HG03095 (cell line): ENCODE results near the gene MRGPRG.

Source experiments
- ATAC-seq: cut with Tn5 transposase; IDR thresholded peaks from one replicate; pipeline ENCODE4 v1.9.1; 2021; ENCODE audit warnings: moderate library complexity; ENCODE audit not compliant: unreplicated experiment

Gene MRGPRG

DNA sequence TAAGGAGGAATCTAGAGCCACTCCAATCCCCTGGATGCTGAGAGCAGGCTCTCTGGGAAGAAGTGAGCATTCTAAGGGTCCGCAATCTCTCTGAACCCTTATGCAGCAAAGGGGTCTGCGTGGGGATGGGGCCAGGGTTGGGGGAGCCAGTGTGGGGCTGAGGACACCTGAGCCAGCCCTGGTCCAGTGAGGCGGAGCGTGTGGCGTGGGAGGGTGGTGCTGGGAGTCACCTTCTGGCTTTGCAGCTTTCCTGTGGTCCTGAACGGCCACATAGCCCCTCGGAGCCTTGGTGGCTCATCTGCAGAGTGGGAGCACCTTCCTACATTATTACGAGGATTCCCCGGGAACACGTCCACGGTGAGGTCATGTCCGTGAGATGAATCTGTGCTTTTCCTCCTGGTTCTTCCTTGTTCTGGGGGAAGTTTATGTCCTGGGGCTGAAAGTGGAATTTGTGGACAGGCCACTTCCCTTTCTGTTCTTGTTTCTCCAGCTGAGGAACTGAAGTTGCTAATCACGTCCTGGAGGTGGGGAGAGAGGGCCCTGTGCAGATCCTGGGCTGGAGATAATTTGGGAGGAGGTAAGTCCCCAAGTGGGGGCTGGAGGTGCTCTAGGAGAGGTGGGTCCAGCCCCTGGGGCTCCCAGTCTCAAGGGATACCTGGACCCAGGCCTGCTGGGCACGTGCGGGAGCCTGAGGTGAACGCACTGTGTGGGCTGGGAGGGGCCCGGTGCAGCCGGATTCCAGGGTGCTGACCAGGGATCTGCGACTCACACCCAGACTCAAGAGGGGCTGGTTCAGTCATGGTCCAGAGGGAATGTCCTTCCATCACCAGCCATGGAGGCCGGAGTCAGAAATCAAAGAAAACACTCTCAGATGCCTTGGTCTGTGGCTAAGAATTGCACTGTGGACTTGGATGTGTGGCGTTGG lies 7.5 kb upstream of the MRGPRG start:
- ATAC-seq: no peak

DNA sequence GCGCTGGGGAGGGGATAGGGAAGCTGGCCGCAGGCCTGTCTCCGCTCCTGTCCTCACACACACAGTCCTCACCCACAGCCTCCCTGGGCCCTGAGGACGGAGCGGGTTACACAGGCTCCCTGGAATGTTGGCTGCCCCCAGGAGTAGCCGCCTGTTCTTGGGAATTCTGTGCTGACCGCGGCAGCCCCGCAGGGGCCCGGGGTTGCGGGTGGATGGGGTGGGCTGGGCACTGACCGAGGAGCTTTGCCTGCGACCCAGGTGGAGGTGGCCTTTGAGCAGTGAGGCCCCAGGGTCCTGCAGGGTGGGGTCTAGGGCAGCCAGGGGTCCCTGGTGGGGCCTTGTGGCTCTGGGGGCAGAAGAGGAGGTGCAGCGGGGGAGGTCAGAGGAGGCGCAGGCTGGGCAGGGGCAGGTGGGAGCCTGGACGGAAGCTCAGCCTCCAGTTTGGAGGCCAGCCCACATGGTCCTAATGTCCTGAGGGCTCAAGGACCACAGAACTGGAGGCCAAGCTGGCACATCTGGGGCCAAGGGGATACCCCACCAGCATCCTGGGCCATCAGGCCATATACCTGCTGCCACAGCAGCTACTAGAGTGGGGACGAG lies 6.6 kb upstream of the MRGPRG start:
- ATAC-seq: no peak

DNA sequence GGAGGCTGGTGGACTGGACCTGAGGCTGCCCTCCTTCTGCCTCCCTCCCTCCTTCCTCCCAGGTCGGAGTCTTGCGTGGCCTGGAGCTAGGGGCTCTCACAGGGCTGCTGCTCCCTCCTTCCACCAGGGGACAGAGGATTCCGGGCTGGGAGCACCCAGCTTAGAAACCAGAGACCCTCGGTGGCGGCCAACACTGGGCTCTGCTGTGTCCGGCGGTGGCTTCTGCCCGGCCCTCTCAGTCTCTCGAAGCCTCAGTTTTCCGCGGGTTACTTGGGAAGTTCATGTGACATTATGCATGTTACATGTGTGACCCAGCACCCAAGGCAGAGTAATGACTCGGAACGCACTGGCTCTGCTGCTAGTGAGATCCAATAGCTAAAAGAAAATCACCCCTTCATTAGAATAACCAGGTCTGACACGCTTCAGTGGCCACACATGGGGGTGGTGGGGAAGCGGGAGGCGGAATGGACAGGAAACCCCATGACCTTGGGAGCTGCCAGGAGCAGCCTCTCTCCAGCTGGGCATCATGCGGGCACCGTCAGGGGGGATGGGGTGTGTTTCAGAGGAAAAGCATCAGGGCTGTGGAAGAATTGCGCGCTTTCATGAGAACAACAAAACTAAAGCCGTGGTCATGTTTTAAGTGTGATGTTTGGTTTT lies 5.9 kb upstream of the MRGPRG start:
- no peak for ATAC-seq

DNA sequence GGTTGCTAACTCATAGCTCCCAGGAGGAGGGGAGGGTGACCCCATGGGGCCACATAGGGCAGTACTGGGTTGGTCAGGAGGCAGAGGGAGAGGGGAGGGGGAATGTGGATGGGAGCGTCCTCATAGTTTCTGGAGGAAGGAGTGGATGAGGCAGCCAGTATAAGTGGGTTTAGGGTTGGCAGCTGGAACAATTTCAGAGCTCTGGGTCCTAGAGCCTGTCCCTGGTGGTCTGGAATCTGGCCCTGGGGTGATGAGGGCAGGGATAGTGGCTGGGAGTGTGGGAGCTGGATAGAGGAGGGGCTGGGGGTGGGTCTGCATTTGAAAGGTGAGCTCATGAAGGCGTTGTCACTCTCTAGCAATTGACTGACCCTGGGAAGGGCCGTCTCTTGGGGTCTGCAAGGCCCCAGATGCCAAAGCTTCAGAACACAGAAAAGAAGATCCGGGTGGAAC lies 5.3 kb upstream of the MRGPRG start:
- no peak for ATAC-seq

DNA sequence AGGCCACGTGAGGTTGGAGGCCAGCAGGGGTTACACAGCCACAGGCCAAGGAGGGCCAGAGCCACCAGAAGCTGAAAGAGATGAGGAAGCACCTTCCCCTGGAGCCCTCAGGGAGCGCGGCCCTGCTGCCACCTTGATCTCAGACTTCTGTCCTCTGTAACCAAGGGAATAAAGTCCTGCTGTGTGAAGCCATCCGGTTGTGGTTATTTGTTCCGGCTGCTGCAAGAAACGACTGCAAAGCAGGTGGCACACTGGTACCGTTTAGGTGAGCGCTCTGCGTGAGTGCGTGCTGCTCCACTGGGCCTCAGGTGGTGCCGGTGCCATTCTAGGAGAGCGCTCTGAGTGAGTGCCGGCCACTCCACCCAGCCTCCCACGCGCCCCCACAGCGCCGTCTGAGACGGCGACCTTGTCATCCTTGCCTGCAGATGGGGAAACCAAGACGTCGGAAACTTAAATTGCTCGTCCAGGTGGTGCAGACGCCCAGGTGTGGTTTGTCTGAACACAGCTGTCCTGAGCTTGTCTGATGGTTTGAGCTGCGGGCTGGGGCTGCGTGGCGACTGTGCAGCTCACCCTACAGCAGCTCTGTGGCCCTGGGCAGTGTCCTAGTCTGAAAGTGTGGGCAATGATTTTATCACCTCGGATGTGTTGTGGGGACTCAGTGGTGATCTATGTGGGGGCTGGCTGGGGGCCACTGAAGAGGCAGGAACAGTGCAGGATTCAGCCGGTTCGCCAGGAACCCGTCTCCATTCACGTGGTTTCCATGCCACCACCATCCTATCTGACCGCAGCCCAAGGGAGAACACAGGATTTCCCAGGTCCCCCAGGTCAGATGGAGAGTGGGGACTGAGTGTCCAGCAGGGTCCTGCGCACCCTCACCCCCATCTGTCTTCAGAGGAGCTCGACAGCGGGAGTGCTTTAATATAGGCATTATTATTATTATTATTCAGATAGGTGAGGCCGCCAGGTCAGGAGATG lies 4.6 kb upstream of the MRGPRG start:
- ATAC-seq: no peak

DNA sequence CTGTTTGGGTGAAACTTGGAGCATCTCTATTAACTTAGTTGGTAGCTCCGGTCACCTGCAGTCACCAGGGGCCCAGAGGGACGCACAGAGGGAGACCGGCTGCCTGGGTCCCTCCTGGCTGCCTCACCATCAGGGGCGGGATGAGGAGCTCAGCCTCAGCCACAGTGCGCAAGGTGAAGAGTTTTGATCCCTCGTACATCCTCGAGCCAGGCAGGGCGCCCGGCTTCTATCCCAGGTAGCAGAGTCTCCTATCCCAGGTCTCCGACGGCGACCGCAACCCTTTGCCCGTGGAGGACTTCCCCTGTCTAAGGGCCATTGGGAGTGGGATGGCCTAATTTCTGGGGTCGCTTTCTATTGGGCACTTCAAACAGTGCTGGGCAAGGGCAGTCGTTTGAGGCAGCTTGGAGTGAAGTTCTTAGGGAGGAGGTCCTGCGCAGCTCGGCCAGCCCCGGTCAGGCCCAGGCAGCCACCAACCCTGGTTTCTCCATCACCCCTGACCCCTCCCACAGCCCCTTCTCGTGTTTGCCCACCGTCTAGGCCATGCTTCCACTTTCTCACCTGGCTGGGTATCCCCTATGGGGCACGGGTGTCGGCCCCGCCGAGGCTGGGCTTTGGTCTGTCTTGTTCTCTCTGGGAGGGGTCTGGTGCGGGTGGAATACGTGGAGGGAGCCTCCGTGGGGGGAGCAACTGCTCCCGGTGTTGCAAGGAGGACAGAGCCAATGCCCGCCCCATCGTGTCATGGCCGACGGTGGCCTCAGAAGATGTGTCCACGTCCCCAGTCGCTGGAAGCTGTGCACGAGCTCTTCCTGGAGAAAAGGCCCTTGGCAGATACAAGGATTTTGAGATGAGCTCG lies 3.6 kb upstream of the MRGPRG start:
- ATAC-seq: no peak

DNA sequence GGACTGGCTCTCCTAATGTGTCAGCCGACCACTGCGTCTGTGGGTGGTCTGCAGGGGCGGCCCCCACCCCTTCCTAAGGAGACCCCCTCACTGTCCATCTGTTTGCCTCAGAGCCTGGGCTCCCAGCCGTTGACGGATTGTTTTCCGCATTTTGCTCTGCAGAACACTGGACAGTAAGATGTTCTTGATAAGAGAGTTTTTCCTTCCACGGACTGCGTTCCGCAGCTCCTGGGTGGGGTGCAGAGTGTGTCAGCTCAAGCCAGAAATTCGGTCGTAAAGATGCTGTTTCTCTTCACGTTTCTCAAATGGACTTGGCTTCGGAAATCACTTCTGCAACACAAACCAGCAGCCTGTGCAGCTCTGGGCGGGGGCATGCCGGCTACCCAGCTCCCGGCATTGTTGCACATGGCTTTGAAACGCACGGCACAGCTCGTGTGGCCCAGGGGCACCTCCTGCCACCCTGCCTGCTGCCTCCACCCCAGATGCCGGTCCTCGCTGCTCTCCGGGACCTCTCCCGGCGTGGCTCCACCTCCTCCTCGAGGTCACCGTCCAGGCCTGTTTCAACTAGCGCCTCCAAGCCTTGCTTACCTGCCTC lies 2.9 kb upstream of the MRGPRG start:
- ATAC-seq: no peak

DNA sequence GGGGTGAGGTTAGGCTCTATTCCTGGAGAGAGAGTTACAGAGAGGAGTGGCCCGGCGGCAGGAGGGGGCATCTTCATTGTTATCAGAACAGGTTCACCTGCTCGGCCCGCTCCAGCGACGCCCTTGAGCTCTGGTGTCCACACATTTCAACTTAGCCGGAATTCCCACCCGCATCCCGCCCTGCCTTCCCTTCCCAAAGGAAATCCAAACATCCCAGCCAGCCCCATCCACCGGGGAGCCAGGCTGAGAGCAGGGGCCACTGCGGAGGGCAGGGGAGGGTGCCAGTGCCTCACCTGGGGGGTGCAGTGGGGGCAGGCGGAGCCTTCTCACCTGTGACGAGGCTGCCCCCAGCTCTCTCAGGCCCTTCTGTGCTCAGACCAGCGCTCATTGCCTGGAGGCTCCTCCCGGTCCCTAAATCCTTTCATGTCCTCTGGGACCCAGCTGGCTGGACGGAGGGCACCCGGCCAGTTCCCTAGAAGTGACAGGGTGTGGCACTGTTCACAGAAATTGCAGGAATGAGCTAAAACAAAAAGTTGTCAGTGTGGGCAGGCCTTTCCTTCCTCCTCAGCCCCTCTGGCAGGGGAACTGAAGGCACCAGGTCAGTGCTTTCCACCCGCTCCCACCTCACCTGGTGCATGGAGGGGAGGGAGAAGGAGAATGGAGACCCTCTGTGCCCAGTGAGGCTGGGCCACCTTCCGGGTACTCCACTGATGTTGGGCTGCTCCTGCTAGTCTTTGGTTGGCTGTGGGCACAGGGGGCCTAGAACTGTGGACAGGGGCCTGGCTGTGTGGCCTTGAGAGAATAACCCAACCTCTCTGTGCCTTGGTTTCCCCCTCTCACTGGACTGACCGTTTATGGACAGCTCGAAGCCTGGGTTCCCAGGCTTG lies 2.2 kb upstream of the MRGPRG start:
- no peak for ATAC-seq

DNA sequence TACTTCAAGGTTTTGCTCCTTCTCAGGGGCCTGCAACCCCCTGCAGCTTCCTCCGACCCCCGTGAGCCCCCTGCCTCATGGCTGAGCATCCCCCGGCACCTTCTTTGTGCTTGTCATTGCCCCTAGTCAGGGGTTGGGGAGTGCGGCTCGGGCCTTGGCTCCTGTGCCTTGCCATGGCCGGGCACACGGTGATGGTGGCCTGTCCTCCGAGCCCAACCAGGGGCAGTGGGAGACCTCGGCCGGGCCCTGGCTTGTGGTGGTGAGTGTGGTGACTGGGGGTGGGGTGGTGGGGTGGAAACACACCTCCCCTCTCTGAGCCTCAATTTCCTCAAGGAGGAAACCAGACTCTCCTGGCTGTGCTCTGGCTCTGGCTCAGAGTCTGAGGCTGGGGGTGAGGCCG lies 1.5 kb upstream of the MRGPRG start:
- ATAC-seq: no peak

DNA sequence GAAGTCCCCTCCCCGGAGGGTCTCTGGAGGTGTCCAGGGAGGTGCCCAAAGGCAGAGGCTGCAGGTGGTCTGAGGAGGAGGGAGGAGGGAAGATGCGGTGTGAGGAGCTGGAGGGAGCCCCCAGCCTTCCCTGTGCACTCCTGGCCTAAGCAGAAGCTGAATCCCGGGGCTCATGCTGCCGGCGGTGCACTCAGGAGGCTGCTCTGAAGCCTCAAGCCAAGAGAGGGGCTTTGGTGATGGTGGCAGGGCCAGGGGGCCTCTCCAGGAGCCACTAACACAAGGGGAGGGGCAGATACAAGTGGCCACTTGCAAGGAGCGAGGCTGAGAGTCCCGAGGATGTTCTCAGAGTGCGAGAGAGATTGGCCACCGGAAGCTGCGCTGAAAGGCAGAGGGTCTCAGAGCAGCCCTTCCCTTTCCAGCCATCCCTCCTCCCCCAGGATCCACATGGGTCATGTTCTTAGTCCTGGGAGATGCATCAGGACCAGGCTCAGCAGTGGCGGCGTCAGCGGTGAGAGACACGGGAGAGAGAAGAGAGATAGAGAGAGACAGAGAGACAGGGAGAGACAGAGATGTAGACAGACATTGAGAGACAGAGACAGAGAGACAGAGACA lies 774 bp upstream of the MRGPRG start:
- ATAC-seq: no peak

DNA sequence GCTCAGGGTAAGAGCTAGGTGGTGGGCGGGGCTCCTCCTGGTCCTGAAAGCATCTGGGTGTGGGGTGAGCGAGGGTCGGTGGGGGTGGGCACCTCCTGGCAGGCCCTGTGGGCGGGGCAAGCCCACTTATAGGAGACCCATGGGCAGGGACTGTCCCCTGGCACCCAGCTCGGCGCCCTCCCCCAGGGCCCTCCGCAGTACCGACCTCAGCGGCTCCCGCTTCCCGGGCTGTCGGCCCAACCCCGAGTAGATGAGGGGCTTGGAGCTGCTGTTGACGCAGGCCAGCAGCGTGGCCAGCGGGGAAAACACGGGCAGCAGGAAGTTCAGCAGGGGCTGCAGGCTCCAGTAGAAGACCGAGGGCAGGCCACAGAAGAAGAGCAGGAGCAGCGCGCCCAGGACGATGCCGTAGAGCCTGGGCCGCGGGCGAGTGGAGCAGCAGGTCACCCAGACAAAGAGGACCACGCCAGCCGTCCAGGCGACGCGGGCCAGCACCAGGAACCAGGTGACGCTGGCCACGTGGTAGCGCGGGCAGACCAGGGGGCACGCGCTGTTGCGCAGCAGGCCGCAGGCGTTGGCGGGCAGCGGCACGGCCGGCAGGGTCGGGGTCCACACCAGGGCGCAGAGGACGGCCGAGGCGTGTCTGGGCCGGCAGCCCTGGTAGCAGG lies 663 bp downstream of the MRGPRG start:
- no peak for ATAC-seq

DNA sequence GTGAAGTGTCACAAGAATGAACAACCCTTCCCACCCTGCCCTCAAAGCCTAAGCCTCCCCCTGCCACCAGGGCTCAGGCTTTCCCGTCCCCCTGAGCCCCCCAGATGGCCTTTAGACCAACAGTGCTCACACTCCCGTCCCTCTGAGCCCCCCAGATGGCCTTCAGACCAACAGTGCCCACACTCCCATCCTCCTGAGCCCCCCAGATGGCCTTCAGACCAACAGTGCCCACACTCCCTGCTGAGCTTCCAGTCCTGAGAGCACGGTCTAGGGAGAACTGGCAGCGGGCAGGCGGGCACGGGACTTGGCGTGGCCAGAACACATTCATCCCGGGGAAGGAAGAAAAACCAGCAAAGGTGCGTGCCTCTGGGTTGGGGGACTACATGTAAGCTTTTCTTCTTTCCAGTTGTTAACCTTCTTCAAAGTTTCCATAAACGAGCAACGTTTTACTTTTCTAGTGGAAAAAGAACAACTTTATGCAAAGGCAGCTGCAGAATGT lies 2.5 kb downstream of the MRGPRG start:
- ATAC-seq: no peak

DNA sequence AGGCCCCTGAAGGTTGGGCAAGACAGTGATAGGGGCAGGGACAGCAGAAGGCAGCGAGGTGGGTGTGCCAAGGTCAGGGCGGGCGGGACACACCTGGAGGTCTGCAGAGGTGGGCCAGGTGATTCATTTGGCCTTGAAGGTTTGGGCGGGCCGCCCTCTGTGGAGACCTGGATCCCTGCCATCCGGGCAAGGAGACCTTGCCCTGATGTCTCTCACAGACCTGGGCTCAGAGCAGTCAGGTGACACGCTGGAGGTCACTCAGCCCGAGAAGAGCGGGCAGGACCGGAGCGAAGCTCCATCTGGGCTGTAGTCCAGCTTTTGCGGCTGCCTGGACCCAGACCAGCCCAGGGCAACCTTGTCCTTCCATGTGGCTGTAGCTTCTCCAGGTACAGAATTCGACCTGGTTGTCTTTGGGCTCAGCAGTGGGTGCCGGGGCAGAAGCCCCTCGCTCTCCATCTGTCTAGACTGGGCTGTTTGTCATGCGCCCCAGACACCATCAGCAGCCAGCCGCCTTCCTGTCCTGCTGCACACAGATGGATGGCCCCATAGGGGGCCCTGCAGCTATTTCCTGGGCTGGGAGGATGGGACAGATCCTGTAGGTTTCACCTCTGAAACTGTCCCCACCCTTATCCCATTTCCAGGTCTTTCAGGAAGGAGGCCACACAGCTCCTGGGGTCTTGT lies 3.1 kb downstream of the MRGPRG start:
- no peak for ATAC-seq

DNA sequence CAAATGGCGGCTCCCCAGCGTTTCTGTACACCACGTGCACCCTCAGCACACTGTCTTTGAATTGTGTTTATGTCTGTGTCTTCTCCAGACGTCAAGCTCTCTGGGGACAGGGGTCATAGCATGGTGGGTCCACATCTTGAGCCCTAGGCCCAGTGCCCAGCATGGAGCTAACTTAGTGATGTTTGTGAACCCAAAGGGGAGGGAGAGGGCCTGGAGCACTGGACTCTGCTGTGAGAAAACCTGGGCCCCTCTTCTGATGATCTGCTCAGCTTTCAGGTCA lies 4.3 kb downstream of the MRGPRG start:
- no peak for ATAC-seq

DNA sequence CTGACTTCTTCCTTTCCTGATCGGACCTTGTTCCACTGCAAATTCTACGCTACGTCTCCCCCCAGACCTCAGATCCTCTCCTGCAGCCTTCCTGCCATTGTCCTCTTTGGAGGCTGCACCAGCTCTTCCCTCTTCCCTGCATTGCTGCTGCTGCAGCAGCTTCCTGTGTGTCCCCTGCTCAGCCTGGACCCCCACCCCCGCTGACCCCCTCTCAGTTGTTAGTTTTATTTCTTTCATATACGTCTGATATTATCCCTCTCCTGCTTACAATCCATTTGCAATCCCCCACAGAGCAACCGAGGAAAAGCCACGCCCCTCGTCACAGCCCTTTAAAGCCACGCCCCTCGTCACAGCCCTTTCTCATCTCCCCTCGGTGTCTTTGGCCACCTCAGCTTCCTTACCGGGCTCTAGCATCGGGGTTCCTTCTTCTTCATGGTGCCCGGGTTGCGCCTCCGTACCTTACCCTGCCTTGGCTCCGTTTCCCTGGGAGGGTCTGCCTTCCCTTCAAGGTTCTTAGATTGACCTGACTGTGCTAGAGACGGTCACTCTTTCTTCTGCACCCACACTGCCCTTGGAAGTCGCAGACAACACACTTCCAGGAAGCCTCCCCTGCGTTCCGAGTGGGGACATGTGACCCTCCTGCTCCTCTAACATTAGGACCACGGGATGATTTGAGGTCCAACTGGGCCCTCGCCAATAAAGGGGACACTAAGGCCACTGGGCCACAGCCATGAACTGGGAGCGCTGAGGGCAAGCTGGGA lies 4.8 kb downstream of the MRGPRG start:
- ATAC-seq: no peak

DNA sequence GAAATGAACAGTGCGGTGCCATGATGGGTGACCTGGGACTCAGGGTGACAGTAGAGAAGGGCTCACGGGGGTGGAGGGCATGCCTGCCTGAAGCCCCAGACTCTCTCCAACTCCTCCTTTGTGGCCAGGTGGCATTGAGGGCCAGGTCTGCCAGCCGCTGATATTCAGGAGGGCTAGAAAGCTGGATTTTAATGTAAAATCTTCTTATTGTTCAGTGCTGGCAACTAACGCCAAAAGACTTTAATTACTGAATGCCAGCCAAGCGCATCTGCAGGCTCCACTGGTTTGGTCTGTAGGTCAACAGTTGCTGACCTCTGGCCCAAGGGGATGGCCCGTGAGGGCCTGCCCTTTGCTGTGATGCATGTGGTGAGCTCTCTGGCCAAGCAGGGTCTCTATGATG lies 10.3 kb downstream of the MRGPRG start:
- ATAC-seq: no peak
